Activated CD8-positive, alpha-beta memory T cell treated with anti-CD3 and anti-CD28 coated beads for 36 hours (primary cell): ENCODE measurements around the gene PDXK. TPM values are rescaled to one million over a fixed set of nuclear protein-coding genes. Genes with fewer than 3 reads are reported as not detected.

Experiments
- CTCF ChIA-PET: fragments of 350-600 bp; sonication (Branson Sonifier 250); formaldehyde crosslinking; loops from one replicate; lab custom pipeline; 2021; ENCODE audit warnings: antibody characterized with exemption; lab: Charles Lee
- POLR2A ChIA-PET: fragments of 350-600 bp; sonication (Branson Sonifier 250); formaldehyde crosslinking; loops from one replicate; lab custom pipeline; 2021; ENCODE audit warnings: antibody characterized with exemption; lab: Charles Lee
- total RNA-seq, 2 experiments: library from RNA; stranded (reverse); gene quantifications; one replicate each; pipeline ENCODE4 v1.2.3, GENCODE V29; 2021

The PDXK gene
- 100 to 1,000 TPM; 113 to 115 TPM for total RNA-seq

GRCh38 chr21:43718872-43719747 lies at the start of gene PDXK:
Gene PDXK, plus strand, starts transcription at chr21:43719129. Its CDS starts 166 bp downstream, at chr21:43719295.
- CTCF ChIA-PET: interaction anchor here (0.8 to 2.0 kb wide), 2 partner anchors 9 to 59 kb away, joined by 3 to 10 read pairs; no protein-coding TSS in a partner anchor
- POLR2A ChIA-PET: interaction anchor here (0.6 to 2.2 kb wide), 2 partner anchors 9 to 1797 kb away, joined by 5 to 20 read pairs; no protein-coding TSS in a partner anchor

GRCh38 chr21:43669828-43670605 lies 48.9 kb upstream of the PDXK start:
- POLR2A ChIA-PET: no interaction called here
- CTCF ChIA-PET: interaction anchor here (1.4 kb wide), 1 partner anchor 11 kb away, joined by 4 read pairs; no protein-coding TSS in a partner anchor

DNA sequence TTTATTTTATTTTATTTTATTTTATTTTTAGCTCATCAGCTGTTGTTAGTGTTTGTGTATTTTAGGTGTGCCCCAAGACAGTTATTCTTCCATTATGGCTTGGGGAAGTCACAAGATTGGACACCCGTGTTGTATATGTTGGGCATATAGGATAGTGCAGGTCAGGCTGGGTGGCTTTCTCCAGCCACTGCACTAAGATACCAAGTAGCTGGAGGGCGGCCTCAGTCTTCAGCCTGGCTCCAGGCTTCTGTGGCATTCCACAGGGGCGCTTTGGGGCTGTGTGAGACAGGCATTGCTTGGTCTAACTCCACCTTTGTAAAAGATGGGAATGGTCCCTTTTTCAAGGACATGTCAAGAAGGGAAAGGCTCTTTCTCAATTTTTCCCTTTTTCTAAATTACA lies 43.1 kb upstream of the PDXK start:
- ChIA-PET POLR2A (no interaction called here), CTCF (interaction anchor here (0.6 to 1.3 kb wide), 2 partner anchors 11 to 38 kb away, joined by 3 read pairs; no protein-coding TSS in a partner anchor)

DNA sequence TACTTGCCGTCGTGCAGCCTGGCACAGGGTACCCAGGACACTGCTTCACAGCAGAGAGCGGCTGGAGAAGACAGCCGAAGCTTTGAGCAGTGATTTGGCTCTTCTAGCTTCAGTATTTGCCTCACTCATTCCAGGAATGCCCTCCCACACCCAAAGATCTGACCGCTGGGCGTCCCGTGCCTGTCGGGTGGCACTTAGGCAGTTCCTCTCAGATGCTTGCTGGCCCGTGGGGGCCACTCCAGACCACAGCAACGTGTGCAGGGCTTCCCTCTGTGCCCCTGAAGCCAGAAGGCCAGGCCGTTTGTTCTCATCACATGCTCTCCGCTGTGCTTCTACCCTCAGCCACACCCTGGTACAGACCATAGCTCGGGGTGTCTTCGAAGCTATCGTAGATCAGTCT lies 42.5 kb upstream of the PDXK start:
- POLR2A ChIA-PET: no interaction called here
- CTCF ChIA-PET: interaction anchor here (0.6 to 1.3 kb wide), 2 partner anchors 11 to 38 kb away, joined by 3 read pairs; no protein-coding TSS in a partner anchor

GRCh38 chr21:43679951-43680350 lies 39.0 kb upstream of the PDXK start:
- ChIA-PET CTCF (interaction anchor here (1.6 kb wide), 1 partner anchor 13 kb away, joined by 5 read pairs; no protein-coding TSS in a partner anchor), POLR2A (no interaction called here)

DNA sequence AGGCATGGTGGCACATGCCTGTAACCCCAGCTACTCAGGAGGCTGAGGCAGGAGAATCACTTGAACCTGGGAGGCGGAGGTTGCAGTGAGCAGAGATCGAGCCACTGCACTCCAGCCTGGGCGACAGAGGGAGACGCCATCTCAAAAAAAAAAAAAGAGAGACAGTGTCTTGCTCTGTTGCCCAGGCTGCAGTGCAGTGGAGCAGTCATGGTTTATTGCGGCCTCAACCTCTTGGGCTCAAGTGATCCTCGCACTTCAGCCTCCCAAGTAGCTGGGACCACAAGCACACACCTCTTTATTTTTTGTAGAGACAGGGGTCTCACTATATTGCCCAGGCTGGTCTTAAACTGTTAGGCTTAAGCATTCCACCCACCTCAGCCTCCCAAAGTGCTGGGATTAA lies 38.5 kb upstream of the PDXK start:
- ChIA-PET POLR2A (interaction anchor here (0.7 kb wide), 1 partner anchor 1170 kb away, joined by 6 read pairs; no protein-coding TSS in a partner anchor), CTCF (interaction anchor here (1.0 to 1.6 kb wide), 2 partner anchors 9 to 14 kb away, joined by 4 to 5 read pairs; no protein-coding TSS in a partner anchor)

DNA sequence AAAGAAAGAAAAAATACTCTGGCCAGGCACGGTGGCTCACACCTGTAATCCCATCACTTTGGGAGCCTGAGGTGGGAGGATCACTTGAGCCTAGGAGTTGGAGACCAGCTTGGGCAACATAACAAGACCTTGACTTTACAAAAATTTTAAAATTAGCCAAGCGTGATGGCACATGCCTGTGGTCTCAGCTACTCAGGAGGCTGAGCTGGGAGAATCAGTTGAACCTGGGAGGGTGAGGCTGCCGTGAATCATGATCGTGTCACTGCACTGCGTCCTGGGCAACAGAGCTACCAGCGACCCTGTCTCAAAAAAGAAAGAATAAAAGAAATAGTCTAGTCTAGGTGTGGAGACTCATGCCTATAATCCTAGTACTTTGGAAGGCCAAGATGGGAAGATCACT lies 37.3 kb upstream of the PDXK start:
- ChIA-PET POLR2A (no interaction called here), CTCF (no interaction called here)

GRCh38 chr21:43684424-43684823 lies 34.5 kb upstream of the PDXK start:
- ChIA-PET CTCF (interaction anchor here (0.7 to 1.7 kb wide), 2 partner anchors 45 to 74 kb away, joined by 3 to 4 read pairs; no protein-coding TSS in a partner anchor), POLR2A (interaction anchor here (0.6 kb wide), 1 partner anchor 44 kb away, joined by 3 read pairs; no protein-coding TSS in a partner anchor)

DNA sequence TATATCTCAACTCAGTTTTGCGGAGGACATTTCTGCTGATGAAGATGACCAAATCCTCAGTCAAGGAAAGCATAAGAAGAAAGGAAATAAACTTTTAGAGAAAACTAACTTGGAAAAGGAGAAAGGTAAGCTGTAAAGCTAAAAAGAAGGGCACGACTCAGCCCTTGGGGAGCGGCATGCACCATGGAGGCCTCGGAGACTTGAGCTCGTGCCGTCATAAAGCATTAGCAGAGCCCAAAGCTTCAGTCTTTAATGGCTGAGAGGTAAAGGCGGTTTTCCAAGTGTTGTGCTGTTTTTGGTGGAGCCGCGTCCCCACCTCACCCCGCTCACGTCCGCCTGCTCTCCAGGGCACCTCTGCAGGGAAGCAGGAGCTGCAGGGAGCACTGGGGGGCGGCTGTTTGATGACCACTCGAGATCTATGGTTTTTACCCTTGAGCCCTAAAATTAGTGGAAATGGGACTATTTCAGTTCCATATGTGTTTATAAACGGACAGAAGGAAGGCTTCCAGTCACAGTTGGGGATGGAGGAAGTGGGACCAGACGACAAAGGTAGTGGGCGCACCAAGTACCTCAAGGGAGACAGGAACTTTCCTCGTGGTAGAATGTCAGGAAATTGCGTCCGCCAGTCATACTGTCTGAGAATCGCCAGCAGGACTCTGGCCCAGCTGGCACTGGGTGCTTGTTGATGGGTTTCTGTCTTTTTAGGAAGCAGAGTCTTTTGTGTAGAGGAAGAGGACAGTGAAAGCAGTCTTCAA lies 31.9 kb upstream of the PDXK start:
- ChIA-PET POLR2A (interaction anchor here (0.6 kb wide), 1 partner anchor 100 kb away, joined by 7 read pairs; no protein-coding TSS in a partner anchor), CTCF (interaction anchor here (1.0 kb wide), 1 partner anchor 11 kb away, joined by 3 read pairs; no protein-coding TSS in a partner anchor)

GRCh38 chr21:43687566-43688399 lies 31.1 kb upstream of the PDXK start:
- ChIA-PET POLR2A (no interaction called here), CTCF (interaction anchor here (1.0 kb wide), 1 partner anchor 12 kb away, joined by 3 read pairs; no protein-coding TSS in a partner anchor)

GRCh38 chr21:43688906-43689305 lies 30.0 kb upstream of the PDXK start:
- ChIA-PET CTCF (no interaction called here), POLR2A (no interaction called here)

- POLR2A ChIA-PET: no interaction called here
- CTCF ChIA-PET: no interaction called here
Measured at GRCh38 chr21:43689556-43690337, 29.2 kb upstream of the PDXK start.

DNA sequence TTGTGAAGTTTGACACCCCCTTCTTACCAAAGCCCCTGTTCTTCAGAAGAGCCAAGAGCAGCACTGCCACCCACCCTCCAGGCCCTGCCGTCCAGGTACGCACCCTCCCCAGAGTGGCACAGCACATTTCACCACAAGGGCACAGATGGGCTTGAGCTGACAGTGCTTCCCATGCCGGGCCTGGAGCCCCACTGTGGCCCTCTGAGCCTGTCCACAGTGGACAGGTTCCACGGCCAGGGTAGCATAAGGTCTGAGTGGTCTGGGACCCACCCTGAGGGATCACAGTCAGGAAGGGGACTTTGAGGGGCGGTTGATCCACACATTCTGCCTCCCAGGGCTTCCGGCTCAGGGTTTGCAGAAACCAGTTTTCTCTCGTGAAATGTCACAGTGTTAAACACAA lies 28.6 kb upstream of the PDXK start:
- CTCF ChIA-PET: no interaction called here

GRCh38 chr21:43691086-43691795 lies 27.7 kb upstream of the PDXK start:
- ChIA-PET CTCF (interaction anchor here (0.7 kb wide), 1 partner anchor 15 kb away, joined by 3 read pairs; no protein-coding TSS in a partner anchor), POLR2A (interaction anchor here (0.6 kb wide), 1 partner anchor 766 kb away, joined by 3 read pairs; no protein-coding TSS in a partner anchor)

More for the DNA sequence above, 28.6 kb upstream of the PDXK start:
- POLR2A ChIA-PET: no interaction called here

DNA sequence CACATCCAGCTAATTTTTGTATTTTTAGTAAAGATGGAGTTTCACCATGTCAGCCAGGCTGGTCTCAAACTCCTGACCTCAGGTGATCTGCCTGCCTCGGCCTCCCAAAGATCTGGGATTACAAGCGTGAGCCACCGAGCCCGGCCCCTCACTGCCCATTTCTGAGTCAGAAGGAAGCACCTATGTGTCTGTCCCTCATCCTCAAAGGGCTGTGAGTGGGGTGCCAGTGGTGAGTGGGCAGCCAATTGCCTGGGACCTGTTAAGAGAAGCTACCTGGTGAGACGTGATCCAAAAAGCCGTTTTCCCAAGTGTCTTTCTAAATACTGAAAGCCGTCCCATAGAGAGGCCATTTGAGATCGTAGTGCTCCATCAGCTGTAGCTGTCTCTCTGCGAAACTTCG lies 27.1 kb upstream of the PDXK start:
- CTCF ChIA-PET: interaction anchor here (0.7 kb wide), 1 partner anchor 14 kb away, joined by 3 read pairs; no protein-coding TSS in a partner anchor
- POLR2A ChIA-PET: no interaction called here

GRCh38 chr21:43692949-43693348 lies 26.0 kb upstream of the PDXK start:
- ChIA-PET CTCF (no interaction called here), POLR2A (no interaction called here)
